Suprapubic skin (tissue), 4 donors: Measurements from ENCODE around the gene GIGYF1. TPM values are rescaled to one million over a fixed set of nuclear protein-coding genes. Genes with fewer than 3 reads are reported as not detected.

Experiments
- DNase-seq, 2 donors: peaks; one replicate each; pipeline ENCODE4 v3.0.0-alpha.2; 2019; ENCODE audit warnings: low spot score in 2 of 2
- H3K27ac ChIP-seq: fragments of 200-600 bp; sonication (generic); one replicate; pipeline ENCODE4 v1.5.1; 2019
- H3K27me3 ChIP-seq: fragments of 200-600 bp; sonication (generic); one replicate; pipeline ENCODE4 v1.5.1; 2019
- H3K36me3 ChIP-seq: fragments of 200-600 bp; sonication (generic); one replicate; pipeline ENCODE4 v1.5.1; 2019
- H3K4me1 ChIP-seq: fragments of 200-600 bp; sonication (generic); one replicate; pipeline ENCODE4 v1.5.1; 2019
- H3K4me3 ChIP-seq: fragments of 200-600 bp; sonication (generic); one replicate; pipeline ENCODE4 v1.5.1; 2019; ENCODE audit warnings: mild to moderate bottlenecking
- H3K9me3 ChIP-seq: fragments of 200-600 bp; sonication (generic); one replicate; pipeline ENCODE4 v1.5.1; 2019
- CTCF ChIP-seq, 2 donors: fragments of 200-600 bp in 1 of 2; fragments of 450-650 bp in 1 of 2; sonication (generic) in 1 of 2; IDR thresholded peaks; one replicate each; pipeline ENCODE4 v1.5.1; 2016 to 2019; ENCODE audit warnings: antibody characterized with exemption in 2 of 2, mild to moderate bottlenecking in 1 of 2, moderate library complexity in 1 of 2
- EP300 ChIP-seq: sonication (generic); formaldehyde crosslinking; IDR thresholded peaks from one replicate; pipeline ENCODE4 v1.6.1; 2017; ENCODE audit warnings: antibody characterized with exemption
- POLR2A ChIP-seq, 2 donors: fragments of 450-650 bp; IDR thresholded peaks; one replicate each; pipeline ENCODE4 v1.6.1; 2017; ENCODE audit warnings: antibody characterized with exemption in 2 of 2, mild to moderate bottlenecking in 2 of 2, moderate library complexity in 2 of 2
- POLR2AphosphoS5 ChIP-seq, 3 donors: sonication (generic); formaldehyde crosslinking; IDR thresholded peaks; one replicate each; pipeline ENCODE4 v1.6.1; 2017; ENCODE audit warnings: antibody characterized with exemption in 3 of 3
- WGBS: methylation state at CpG from one replicate; pipeline ENCODE4 v1.1.5; 2018; 5-methylcytosine and 5-hydroxymethylcytosine counted together
- total RNA-seq, 4 donors: library from RNA; depleted of rRNA; stranded (reverse); fragments of >200 nt; gene quantifications; one replicate each; pipeline ENCODE4 v1.1.0, GENCODE V29; 2016

Gene GIGYF1
- total RNA-seq, 4 donors from 2014 or later = 29.0 to 91.6 (median 40.7) TPM

GRCh38 chr7:100654908-100655831 lies 38.9 kb downstream of the GIGYF1 start:
- H3K4me1 ChIP-seq = peaks cover 6% of the 10 kb centered on the region
- no peak overlapping the region for H3K27ac ChIP-seq
- peaks cover 62% of the 10 kb centered on the region for H3K27me3 ChIP-seq
- H3K4me3 ChIP-seq = no peak overlapping the region
- no peaks in the 10 kb centered on the region for H3K36me3 ChIP-seq
- TF ChIP-seq POLR2AphosphoS5 (IDR thresholded peaks at IDR 0.05) (no peak), POLR2A (IDR thresholded peaks at IDR 0.05) (no peak), EP300 (no peak), CTCF (IDR thresholded peaks at IDR 0.05) (no peak)
- DNase-seq = no peak
- H3K9me3 ChIP-seq = no peaks in the 10 kb centered on the region
- WGBS = 57% methylated on average over 20 of the region's 25 CpGs

- 56% methylated on average over 13 of the region's 15 CpGs for WGBS
- H3K4me1 ChIP-seq = no peaks in the 10 kb centered on the region
- no peak for DNase-seq
- peaks cover 48% of the 10 kb centered on the region for H3K27me3 ChIP-seq
- no peak for TF ChIP-seq POLR2AphosphoS5 (IDR thresholded peaks at IDR 0.05)
- H3K4me3 ChIP-seq = no peak overlapping the region
- H3K9me3 ChIP-seq = no peaks in the 10 kb centered on the region
- H3K27ac ChIP-seq = no peak overlapping the region
- H3K36me3 ChIP-seq = no peaks in the 10 kb centered on the region
Observed at GRCh38 chr7:100649826-100650565, 44.1 kb downstream of the GIGYF1 start.

GRCh38 chr7:100642534-100642907 lies 51.5 kb downstream of the GIGYF1 start:
- WGBS = 19% methylated on average over 6 of the region's 11 CpGs
- no peak for TF ChIP-seq EP300
- no peak for TF ChIP-seq POLR2A (IDR thresholded peaks at IDR 0.05)
- TF ChIP-seq POLR2AphosphoS5 (IDR thresholded peaks at IDR 0.05) = no peak
- no peak for TF ChIP-seq CTCF (IDR thresholded peaks at IDR 0.05)
- H3K4me3 ChIP-seq = no peak overlapping the region
- no peak for DNase-seq
- H3K27me3 ChIP-seq = peaks cover 38% of the 10 kb centered on the region
- H3K27ac ChIP-seq = no peak overlapping the region
- no peaks in the 10 kb centered on the region for H3K36me3 ChIP-seq
- H3K4me1 ChIP-seq = no peaks in the 10 kb centered on the region
- H3K9me3 ChIP-seq = no peaks in the 10 kb centered on the region

- H3K27me3 ChIP-seq = peaks cover 33% of the 10 kb centered on the region
- H3K27ac ChIP-seq = no peak overlapping the region
- H3K4me3 ChIP-seq = no peak overlapping the region
- no peaks in the 10 kb centered on the region for H3K4me1 ChIP-seq
- H3K36me3 ChIP-seq = no peaks in the 10 kb centered on the region
- no peak for DNase-seq
- 80% methylated on average over 5 of the region's 10 CpGs for WGBS
- H3K9me3 ChIP-seq = no peaks in the 10 kb centered on the region
- TF ChIP-seq EP300 (no peak), POLR2AphosphoS5 (IDR thresholded peaks at IDR 0.05) (no peak), CTCF (IDR thresholded peaks at IDR 0.05) (no peak), POLR2A (IDR thresholded peaks at IDR 0.05) (no peak)
Observed at GRCh38 chr7:100641860-100642533, 52.1 kb downstream of the GIGYF1 start.

- Histone ChIP-seq H3K27me3 (peaks cover 28% of the 10 kb centered on the region), H3K4me1 (no peaks in the 10 kb centered on the region), H3K4me3 (no peak within 1 kb of the TSS), H3K9me3 (no peaks in the 10 kb centered on the region), H3K36me3 (no peaks in the 10 kb centered on the region), H3K27ac (no peak within 1 kb of the TSS)
- TF ChIP-seq CTCF (IDR thresholded peaks at IDR 0.05) = no peak
- TF ChIP-seq EP300 = no peak
- TF ChIP-seq POLR2A (IDR thresholded peaks at IDR 0.05) = no peak
- no peak for TF ChIP-seq POLR2AphosphoS5 (IDR thresholded peaks at IDR 0.05)
- no peak for DNase-seq
- WGBS = 75% methylated on average over 4 of the region's 10 CpGs
Observed at GRCh38 chr7:100641463-100641859, 52.6 kb downstream of the GIGYF1 start, which contains the start of gene TFR2. TFR2 (minus strand) TSS chr7:100641552; CDS start chr7:100641509, 43 bp downstream.
